Breast epithelium (tissue), 3 donors: Measurements from ENCODE around the gene MACROD2.

Source experiments
- POLR2A ChIP-seq: fragments of 450-650 bp; IDR thresholded peaks from one replicate; pipeline ENCODE4 v1.6.1; 2016; ENCODE audit warnings: antibody characterized with exemption, mild to moderate bottlenecking, moderate library complexity
- POLR2AphosphoS5 ChIP-seq, 3 donors: sonication (generic); formaldehyde crosslinking; IDR thresholded peaks; one replicate each; pipeline ENCODE4 v1.6.1; 2017; ENCODE audit warnings: antibody characterized with exemption in 3 of 3
- TF ChIP-seq, protein P1 (sequence below), 3 donors: fragments of 450-650 bp; IDR thresholded peaks; one replicate each; pipeline ENCODE4 v1.5.1; 2016 to 2017; ENCODE audit warnings: antibody characterized with exemption in 3 of 3, mild to moderate bottlenecking in 3 of 3, moderate library complexity in 3 of 3

DNA sequence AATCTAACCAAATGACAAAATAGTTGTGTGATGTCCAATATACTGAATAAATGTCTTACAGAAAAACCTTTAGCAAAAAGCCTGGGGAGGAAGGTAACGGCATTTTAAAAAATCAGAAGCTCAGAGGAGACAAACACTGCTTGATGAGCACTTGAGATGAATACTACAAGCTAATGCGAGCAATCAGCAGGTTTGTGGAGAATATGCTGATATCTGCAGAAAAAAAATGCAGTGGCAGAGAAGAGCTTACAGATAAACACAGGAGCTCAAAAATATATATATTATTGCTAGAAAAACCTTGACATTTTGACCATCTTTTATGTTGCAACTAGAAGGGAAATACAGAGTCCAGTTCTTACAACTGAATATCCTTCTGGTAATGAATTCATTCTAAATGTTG is 1605.2 kb downstream of the MACROD2 start:
- TF ChIP-seq POLR2AphosphoS5 (IDR thresholded peaks at IDR 0.05), result no peak
- TF ChIP-seq, protein P1, sequence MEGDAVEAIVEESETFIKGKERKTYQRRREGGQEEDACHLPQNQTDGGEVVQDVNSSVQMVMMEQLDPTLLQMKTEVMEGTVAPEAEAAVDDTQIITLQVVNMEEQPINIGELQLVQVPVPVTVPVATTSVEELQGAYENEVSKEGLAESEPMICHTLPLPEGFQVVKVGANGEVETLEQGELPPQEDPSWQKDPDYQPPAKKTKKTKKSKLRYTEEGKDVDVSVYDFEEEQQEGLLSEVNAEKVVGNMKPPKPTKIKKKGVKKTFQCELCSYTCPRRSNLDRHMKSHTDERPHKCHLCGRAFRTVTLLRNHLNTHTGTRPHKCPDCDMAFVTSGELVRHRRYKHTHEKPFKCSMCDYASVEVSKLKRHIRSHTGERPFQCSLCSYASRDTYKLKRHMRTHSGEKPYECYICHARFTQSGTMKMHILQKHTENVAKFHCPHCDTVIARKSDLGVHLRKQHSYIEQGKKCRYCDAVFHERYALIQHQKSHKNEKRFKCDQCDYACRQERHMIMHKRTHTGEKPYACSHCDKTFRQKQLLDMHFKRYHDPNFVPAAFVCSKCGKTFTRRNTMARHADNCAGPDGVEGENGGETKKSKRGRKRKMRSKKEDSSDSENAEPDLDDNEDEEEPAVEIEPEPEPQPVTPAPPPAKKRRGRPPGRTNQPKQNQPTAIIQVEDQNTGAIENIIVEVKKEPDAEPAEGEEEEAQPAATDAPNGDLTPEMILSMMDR (IDR thresholded peaks at IDR 0.05), result no peak
- no peak for TF ChIP-seq POLR2A
